GM21529 (cell line): Measurements from ENCODE around the gene TRMT61A.

ENCODE experiments used
- ATAC-seq: cut with Tn5 transposase; IDR thresholded peaks from one replicate; pipeline ENCODE4 v1.9.1; 2021; ENCODE audit not compliant: unreplicated experiment

The TRMT61A gene

DNA sequence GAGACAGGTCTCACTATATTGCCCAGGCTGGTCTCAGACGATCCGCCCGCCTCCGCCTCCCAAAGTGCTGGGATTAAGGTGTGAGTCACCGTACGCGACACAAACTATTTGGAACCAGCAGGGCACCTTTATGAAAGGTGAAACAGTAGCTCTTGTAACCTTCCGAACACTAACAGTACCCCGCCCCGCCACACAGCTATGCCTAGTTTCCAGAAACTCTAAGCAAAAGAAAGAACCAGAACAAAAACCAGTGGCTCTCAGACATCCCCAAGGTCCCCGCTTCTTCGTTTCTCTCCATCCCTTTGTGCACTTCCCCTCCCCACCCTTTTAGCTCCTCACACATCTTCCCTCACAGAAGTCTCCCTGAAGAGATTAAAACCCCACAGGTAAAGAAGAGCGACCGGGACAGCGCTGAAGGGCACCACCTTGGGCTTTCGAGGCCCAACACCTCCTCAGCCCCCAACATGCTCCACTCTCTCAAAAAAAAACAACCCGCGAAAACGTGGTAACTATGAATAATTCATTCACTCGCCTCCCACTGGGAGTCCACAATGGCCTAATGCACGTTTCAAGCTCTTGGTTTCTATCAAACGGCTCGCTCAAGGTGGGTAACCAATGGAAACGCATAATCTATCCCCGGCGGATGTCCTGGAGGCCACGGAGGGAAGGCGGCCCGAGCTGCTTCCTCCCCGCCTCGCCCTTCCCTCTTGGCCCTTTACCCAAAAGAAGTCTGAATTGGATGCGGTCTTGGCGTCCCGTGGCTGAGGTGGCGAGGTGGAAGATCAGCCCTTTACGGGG is 32.6 kb downstream of the TRMT61A start:
- ATAC-seq: peak; percentile 35

DNA sequence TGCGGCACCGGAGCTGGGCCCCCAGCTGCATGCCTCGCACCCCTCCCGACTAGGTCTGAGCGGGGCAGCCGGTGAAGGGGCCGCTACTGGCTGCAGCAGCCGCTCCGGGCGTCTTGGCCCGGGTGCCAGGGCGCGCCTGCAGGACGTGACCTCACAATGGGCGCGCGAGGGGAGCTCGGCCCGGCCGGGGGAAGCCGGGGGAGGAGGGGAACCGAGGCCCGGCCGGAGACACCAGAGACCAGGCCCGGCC is 33.1 kb downstream of the TRMT61A start:
- peak; percentile 33 for ATAC-seq

DNA sequence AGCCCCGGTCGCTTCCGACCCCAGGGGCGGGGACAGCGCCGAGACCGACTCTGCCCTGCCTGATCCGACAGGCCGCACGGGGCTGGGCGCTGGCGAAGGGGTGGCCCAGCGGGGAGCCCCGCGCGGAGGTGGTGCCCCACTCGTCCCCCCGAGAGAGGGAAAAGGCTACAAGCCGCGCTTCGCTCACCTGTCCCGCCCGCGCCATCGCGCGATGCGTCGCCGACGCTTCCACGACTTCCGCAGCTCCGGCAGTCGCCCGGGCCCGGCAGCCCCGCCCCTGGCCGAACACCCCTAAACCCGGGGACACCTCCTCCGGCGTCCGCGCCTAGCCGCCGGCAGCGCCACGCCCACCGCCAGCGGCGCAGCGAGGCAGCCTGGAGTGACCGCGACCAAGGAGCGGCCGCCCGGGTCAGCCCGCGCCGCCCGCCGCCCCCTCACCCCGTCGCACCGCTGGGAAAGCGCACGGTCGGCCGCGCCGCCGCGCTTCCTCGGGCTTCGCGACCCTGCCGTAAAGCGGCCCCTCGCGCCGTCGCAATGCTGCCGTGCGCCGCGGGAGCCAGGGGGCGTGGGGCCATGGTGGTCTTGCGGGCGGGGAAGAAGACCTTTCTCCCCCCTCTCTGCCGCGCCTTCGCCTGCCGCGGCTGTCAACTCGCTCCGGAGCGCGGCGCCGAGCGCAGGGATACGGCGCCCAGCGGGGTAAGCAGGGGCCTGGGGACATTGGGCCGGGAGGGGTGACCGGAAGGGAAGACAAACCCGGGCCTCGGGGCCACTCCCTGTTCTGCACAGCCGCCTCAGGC is 33.6 kb downstream of the TRMT61A start, which contains the start of the genes BAG5 and COA8:
BAG5 (minus strand) TSS at position 229 of the 797 bp plus-strand sequence. CDS start 1,493 bp downstream, outside the sequence.
COA8 (plus strand) TSS at position 532 of the 797 bp plus-strand sequence; CDS start at position 574, 42 bp downstream.
- ATAC-seq: peak; percentile 73

DNA sequence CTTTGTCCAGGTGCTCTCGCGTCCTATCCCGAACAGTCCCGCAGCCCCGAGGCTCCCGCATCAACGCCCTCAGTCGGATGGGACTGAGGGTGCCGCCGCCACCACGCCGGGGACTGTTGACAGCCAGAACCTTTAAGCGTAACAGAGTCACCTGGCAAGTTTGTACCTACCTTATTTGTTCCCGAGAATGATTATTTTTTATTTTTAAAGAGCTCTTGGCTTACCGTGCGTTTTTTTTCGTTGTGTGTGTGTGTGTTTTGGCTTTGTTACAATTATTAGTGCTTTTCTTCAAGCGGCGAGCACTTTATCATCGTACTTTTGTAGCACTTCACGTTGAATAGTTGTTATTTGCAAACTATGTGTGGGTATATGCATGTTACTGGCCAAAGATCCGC is 34.2 kb downstream of the TRMT61A start:
- no peak for ATAC-seq

DNA sequence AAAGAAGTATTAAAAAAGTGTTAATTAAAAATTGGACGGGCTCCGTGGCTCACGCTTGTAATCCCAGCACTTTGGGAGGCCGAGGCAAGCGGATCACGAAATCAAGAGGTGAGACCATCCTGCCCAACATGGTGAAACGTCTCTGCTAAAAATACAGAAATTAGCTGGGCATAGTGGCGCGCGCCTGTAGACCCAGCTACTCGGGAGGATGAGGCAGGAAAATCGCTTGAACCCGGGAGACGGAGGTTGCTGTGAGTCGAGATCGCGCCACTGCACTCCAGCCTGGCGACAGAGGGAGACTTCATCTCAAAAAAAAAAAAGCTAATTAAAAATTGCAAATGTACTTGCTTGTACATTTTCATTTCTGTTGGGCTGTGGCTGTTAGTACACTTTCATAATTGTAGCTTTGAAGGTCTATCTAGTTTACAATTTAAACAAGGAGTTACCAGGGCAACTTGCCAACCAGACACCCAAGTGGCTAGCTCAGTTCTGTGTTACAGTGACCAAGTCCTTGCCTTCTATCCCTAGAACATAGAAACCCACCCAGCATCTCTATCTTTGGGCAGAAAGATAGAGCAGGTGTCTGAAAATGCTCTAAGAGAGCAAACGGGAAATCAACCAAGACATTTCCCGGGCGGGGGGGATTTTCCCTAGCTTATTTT is 35.0 kb downstream of the TRMT61A start:
- no peak for ATAC-seq

DNA sequence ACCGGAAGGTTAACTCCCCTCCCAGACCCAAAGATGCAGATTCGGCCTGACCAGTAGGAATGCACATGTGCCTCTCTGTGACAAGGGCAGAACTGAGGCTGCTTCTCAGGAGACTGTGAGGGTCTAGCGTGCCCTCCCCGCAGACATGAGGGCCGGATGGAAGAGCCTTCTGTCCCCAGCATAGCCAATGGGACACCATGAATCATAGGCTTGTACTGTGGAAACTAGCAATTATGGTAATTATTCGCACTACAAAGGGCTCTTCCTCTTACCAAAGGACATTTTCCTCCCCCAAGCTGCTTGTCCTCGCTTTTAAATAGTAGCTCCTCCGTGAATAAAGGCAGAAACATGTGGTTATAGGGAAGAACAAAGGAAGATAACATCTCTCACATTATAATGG is 40.0 kb downstream of the TRMT61A start:
- no peak for ATAC-seq

DNA sequence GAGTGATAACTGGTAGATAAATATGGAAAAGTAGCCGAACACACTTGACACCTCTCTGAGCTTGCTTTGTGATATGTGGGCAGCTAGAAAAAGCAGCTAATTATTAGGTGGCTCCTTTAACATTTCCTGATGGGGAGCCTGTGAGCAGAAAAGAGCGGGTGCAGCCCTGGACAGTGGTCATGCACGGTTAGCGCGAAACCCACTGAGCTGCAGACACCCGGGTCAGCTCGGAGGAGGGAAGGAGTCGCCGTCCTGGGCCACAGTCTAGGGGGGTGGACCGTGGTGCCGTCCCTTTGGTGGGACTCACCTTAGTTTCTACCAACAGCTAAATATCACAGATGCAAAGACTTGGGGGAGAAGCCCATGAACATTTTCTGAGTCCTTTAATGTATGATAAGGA is 40.4 kb downstream of the TRMT61A start:
- ATAC-seq: no peak

DNA sequence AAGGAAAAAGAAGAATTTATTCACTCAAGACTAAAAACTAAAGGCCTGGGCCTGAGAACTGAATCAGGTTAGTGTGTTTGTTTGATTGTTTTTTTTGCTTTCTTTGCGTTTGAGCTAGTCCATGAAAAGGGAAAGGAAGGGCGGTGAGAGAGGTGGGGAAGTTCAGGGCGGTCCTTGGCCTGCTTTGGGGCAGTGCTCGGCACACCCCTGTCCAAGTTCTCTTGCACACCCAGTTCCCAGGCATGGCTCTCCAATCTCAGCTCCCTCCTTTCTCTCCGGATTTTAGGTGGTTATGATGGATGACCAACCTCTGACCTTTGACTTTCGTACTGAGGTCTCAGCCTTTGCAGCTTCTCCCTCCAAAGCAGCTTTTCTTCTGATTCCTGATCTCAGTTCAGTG is 45.1 kb downstream of the TRMT61A start:
- no peak for ATAC-seq

DNA sequence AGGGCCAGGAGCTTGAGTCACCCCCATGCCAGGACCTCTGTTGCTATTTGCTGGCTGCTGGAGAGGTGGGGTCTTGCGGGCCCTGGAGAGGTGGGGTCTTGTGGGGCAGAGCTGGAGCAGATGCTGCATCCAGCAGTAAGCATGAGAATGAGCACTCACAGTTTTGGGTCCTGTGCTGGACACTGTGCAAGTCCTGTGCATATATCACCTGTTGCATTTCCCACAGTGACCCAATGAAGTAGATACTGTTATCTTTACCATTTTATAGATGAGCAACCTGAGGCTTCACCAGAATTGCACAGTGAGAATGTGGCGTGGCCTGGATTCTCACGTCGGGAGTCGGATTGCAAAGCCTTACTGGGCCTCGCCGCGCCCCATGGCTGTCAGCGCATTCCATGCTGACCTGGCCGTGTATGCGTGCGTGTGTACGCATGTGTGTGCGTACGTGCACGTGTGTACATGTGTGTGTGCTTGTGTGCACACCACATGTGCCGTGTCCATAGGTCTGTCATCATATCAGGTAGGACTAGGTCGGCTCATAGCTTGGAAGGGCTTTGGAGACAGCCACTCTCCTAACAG is 45.8 kb downstream of the TRMT61A start:
- no peak for ATAC-seq

DNA sequence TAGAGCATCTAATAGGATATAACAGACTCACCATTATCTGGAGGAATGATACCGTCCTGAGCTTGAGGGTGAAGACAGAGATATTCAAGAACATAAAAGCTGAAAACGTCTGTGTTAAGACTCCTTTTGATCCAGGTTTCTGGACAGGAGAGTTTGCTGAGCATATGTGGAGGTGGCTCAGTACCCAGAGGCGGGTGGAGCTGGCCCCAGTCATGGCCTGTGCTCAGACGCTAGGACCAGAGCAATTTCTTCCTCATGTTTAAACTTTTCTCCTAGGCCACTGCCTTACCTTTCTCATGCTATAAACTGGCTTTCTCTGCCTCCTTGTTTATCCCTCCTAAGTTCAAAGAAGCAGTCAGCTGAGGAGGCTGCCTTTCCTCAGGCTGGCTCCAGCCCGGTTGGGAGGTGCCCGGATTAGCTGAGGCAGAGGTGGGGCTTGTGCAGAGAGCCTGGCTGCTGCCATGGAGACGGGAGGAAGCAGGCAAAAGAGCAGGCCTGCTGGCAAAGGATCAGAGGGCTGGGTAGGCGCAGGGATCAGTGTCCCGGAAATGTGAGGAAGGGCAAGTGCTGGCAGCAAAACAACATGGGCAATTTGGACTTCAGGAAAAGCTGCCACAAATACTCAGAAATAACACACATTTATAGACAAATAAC is 47.5 kb downstream of the TRMT61A start:
- ATAC-seq: no peak

DNA sequence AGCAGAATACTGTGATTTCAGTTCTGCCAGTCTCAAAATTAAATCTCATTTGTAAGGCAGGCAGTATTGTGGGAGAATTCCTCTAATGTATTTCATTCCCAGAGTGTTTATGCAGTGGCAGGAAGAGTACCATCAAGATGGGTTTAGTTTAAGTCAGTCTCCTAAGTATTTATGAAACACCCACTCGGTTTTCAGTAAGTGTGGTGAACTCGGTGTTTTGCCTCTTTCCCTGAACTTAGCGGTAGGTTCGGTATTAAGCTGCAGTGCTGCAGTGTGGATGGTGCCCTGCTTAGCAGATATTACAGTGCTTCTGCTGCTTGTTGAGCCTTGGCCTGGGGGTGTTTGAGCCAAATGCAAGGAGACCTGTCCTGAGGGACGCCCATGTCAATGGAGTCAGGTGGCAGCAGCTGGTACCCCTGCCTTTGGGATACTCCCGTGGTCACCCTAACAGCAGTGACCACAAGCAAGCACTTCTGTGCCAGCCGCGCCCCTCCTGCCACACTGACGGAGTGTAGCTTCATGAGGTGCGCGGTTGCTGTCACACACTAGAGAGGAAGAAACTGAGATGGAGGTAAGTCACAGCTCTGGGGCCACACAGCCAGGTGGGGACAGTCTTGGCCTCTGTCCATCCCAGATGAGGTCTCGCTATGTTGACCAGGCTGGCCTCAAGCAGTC is 49.5 kb downstream of the TRMT61A start:
- no peak for ATAC-seq

DNA sequence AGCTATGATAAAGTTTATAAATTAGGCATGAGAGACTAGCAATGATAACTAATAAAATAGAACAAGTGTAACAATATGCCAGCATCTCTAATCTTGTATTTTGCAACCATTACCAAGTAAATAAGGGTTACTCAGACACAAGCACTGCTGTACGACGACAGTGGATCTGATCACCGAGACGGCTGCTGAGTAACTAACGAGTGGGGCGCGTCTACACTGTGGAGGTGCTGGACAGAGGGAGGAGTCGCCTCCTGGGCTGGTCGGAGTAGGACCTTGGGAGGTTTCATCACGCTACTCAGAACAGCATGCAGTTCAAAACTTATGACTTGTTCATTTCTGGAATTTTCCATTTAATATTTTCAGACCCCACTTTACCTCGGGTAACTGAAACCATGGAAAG is 52.2 kb downstream of the TRMT61A start:
- no peak for ATAC-seq

DNA sequence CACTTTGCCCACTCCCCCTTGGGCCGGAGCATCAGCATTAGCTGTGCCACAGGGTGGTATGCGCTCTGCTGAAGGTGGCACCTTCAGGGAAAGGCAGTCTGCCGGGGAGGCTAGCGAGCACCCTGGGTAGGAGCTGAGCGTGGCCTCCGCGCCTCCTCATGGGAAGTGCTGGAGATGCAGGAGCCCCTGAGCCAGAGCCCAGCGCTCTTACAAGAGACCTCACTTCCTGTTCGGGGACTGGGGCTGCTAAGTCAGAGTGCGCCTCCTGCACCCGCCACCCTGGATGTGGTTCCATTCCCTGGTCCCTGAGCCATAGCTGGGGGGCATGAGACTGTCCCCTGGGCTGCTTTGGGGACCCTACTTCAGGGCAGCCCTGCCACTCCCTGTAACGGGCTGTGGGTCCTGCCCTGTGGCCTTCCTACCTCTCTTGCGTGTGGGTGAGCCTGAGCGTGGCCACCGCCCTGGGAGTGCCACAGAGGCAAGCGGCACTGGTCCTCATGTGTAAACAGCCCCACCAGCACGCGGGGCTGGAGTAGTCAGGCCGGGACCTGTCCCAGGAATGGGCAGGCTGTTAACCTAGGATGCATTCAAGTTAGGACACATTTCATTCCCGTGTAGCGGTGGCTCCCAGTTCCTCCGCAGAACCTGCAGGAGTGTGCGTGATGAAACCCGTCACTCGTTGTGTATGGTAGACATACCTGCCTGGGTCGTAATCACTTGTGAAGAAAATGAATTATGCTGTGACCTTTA is 53.1 kb downstream of the TRMT61A start:
- no peak for ATAC-seq

DNA sequence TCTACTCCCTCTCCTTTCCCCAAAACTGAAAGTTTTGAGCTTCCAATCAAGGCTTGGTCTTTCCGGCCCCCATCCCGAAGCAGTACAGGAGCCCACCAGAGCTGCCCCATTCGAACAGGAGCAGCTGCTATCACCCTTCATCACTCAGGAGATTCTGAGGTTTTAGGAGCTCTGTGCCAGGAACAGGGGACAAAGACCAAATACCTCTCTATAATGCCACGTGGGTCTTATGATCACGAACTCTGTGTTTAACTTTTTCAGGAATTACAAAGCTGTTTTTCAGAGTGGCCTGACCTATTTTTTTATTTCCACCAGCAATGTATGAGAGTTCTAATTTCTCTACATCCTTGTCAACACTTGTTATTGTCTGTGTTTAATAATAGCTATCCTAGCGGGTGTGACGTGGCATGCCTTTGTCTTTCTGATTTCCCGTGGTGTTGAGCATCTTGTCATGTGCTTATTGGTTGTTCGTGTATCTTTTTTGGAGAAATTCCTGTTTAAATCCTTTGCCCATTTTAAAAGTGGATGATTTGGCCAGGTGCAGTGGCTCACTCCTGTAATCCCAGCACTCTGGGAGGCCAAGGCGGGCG is 55.4 kb downstream of the TRMT61A start:
- ATAC-seq: no peak
